Spinal cord (tissue), 10 donors: ENCODE results near the gene GTF2F2. TPM values are rescaled to one million over a fixed set of nuclear protein-coding genes. Genes with fewer than 3 reads are reported as not detected.

Experiments
- DNase-seq, 6 donors: peaks; one replicate each; pipeline versions ENCODE4 v3.0.0 to v3.0.0-alpha.2; 2013 to 2015; ENCODE audit warnings: low spot score in 6 of 6, low read depth in 4 of 6
- H3K27ac ChIP-seq: one replicate; pipeline ENCODE4 v1.5.1; 2013; ENCODE audit warnings: low read depth, low read length, control low read depth
- H3K27me3 ChIP-seq: one replicate; pipeline ENCODE4 v1.6.1; 2013; ENCODE audit warnings: low read length; ENCODE audit not compliant: control insufficient read depth, insufficient read depth
- H3K36me3 ChIP-seq: one replicate; pipeline ENCODE4 v1.6.1; 2013; ENCODE audit warnings: low read length; ENCODE audit not compliant: control insufficient read depth, insufficient read depth
- H3K4me1 ChIP-seq: one replicate; pipeline ENCODE4 v1.6.1; 2013; ENCODE audit warnings: low read length; ENCODE audit not compliant: control insufficient read depth, insufficient read depth
- H3K4me3 ChIP-seq: one replicate; pipeline ENCODE4 v1.5.1; 2013; ENCODE audit warnings: low read depth, low read length, control low read depth
- H3K9me3 ChIP-seq: one replicate; pipeline ENCODE4 v1.6.1; 2013; ENCODE audit warnings: low read length; ENCODE audit not compliant: control insufficient read depth, insufficient read depth
- WGBS: methylation state at CpG from one replicate; pipeline ENCODE4 v1.1.5; 2013; ENCODE audit warnings: missing lambda C conversion rate; ENCODE audit not compliant: insufficient coverage; 5-methylcytosine and 5-hydroxymethylcytosine counted together
- polyA plus RNA-seq, 2 donors: library from polyadenylated mRNA; unstranded; fragments of 120-200 nt; gene quantifications; one replicate each; pipeline ENCODE4 v1.2.1, GENCODE V29; 2013; ENCODE audit not compliant: insufficient read length in 2 of 2
- total RNA-seq, 2 donors: library from RNA; depleted of rRNA in 1 of 2; stranded (reverse); fragments of 120-200 nt in 1 of 2; fragments of >200 nt in 1 of 2; gene quantifications; one replicate each; pipeline versions ENCODE4 v1.2.3 to v1.2.4, GENCODE V29; 2013 to 2014
- donor health status: healthy.

The GTF2F2 gene
- total and polyA plus RNA-seq, 4 donors: 24.7 to 34.1 (median 28.7) TPM

DNA sequence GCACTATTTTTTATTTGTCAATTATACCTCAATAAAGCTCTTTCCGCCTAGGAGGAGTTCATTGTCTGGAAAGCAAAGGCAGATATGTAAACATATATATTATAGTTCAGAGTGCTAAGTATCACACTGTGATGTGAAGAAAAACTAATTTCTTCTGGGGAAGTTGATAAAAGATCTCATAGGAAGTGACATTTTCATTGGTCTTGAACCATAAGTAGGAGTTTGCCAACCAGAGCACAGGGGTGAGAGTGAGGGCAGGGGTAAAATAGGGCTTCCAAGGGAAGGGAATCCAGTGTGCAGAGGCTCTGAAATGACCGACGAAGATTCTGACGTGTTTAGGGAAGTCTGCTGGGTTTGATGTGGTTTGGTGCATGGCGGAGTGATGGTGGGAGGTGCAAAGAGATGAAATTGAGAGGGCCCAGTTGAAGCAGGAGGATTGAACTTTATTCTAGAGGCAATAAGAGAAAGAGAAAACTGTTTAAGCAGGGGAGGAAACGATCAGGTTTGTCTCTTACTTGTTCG, 780 bp upstream of the GTF2F2 start:
- 0% methylated on average over 6 of the region's 7 CpGs for WGBS
- Histone ChIP-seq H3K36me3 (peaks cover 3% of the 10 kb centered on the region), H3K4me3 (peak overlapping the region; percentile 84), H3K27me3 (no peaks in the 10 kb centered on the region), H3K27ac (peak overlapping the region; percentile 92), H3K9me3 (no peaks in the 10 kb centered on the region), H3K4me1 (no peaks in the 10 kb centered on the region)
- DNase-seq: peak in 1 of 6 donors; percentile 80

DNA sequence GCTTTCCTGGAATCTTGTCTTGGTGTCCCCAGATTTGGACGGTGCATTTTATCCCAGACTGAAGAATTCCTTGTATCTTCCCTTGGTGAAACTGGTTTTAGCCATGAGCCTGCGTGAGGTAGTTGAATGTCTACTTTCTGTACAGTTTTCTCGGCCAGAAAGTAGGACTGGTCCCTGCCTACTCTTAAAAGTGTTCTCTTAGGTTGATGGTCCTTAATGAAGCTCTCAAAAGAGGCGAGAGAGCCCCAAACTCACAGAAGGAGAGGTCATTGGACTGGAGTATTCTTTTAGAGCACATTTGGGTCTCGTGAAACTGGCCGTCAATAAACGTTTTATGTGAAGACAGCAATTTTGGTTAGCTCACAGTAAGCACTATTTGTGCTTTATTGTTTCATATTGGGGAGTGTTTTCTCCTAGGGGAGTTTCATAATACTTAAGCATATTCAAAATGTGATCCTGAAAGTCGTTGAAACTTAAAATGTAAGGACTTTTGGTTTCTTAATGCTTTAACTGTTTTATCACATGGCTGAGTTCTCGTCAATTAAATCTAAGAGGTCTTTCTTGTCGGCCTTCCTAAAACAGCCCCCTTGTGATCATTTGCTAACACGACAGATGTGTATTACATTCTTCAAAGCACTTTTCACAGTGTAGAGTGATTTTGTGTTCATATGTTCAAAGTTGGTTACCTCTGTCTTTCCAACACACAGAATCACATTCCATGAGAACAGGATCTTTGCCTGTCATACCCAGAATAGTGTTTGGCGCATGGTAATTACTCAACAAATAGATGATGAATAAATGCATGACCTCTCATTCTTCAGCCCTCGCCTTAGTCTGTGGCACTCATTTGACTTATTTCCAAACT, 889 bp downstream of the GTF2F2 start:
- H3K4me3 ChIP-seq: peak overlapping the region; percentile 84
- H3K9me3 ChIP-seq: no peaks in the 10 kb centered on the region
- H3K27ac ChIP-seq: peak overlapping the region; percentile 92
- no peaks in the 10 kb centered on the region for H3K4me1 ChIP-seq
- WGBS: 0% methylated on average over 4 of the region's 13 CpGs
- no peak for DNase-seq
- H3K36me3 ChIP-seq: peaks cover 3% of the 10 kb centered on the region
- H3K27me3 ChIP-seq: no peaks in the 10 kb centered on the region

GRCh38 chr13:45122941-45123340, 2.6 kb downstream of the GTF2F2 start:
- no peak overlapping the region for H3K27ac ChIP-seq
- H3K4me1 ChIP-seq: no peaks in the 10 kb centered on the region
- 94% methylated on average over 2 of the region's 6 CpGs for WGBS
- no peak overlapping the region for H3K4me3 ChIP-seq
- no peaks in the 10 kb centered on the region for H3K9me3 ChIP-seq
- no peak for DNase-seq
- H3K27me3 ChIP-seq: no peaks in the 10 kb centered on the region
- peaks cover 3% of the 10 kb centered on the region for H3K36me3 ChIP-seq

DNA sequence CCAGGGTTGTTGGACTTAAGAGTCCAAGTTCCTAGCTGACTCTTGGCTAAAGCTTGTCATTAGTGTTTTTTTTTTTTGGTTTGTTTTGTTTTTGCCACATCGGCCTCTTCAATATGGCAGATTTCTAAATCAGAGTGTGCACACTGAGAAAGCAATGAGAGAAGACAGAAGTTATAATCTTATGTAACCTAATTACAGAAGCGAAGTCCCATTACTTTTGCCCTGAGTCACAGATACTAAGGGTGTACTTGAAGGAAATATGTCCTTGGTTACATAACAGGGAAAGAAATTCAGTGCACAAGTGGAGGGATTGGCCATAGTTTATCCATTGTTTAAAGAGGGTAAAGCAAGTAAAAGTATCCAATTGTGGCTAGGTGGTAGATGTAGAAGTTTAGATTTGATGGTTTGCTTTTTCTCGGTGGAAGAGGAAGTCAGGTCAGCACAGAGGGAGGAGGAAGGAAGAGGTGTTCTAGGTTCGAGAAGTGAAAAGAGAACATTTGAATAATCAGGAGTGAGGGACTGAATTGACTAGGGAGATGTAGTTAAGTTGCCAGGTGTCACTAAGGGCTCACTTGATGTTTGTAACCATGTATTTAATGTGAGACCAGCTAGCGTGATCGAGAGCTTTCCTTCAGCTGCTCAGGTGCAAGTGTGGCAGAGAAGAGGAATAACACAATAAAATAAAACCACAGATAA, 12.2 kb downstream of the GTF2F2 start:
- Histone ChIP-seq H3K27ac (no peak overlapping the region), H3K4me1 (no peaks in the 10 kb centered on the region), H3K36me3 (no peaks in the 10 kb centered on the region), H3K27me3 (no peaks in the 10 kb centered on the region), H3K9me3 (peaks cover 2% of the 10 kb centered on the region), H3K4me3 (no peak overlapping the region)
- DNase-seq: no peak
- WGBS: 92% methylated on average over 2 of the region's 6 CpGs

DNA sequence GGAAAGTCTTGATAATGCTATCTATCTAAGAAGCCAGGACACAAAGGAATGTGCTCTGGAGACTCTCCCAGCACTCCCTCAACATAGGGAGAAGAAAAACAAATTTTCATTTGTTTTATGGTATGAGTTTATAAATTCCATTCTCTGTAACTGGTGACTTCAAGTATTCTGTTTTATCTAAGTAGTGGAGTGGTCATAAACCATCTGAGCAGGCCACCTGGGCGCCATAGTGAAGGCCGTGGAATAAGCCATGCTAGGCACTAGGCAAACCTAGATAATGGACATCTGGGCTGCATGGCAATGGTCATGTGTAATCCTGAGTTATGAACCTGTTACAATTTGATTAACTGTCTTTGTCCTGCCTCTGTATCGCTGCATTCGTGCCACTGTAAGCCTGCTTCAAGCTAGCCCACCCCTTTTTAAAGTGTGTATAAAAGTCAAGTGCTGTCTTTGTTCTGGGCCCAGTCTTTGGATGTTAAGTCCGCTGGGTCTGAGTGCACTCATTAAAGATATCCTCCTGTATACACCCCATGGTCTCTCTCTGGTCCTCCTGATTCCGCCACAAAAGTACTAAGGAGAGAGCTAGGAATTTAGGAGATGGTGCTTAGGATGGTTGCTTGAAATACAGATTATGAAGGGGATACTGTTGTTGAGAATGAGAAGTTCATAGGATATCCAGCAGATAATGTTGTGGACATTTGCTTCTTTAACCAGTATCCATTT, 13.2 kb downstream of the GTF2F2 start:
- H3K9me3 ChIP-seq: peaks cover 2% of the 10 kb centered on the region
- no peaks in the 10 kb centered on the region for H3K27me3 ChIP-seq
- peaks cover 4% of the 10 kb centered on the region for H3K36me3 ChIP-seq
- 95% methylated on average over 2 of the region's 6 CpGs for WGBS
- H3K4me3 ChIP-seq: no peak overlapping the region
- no peak overlapping the region for H3K27ac ChIP-seq
- H3K4me1 ChIP-seq: no peaks in the 10 kb centered on the region
- DNase-seq: no peak

DNA sequence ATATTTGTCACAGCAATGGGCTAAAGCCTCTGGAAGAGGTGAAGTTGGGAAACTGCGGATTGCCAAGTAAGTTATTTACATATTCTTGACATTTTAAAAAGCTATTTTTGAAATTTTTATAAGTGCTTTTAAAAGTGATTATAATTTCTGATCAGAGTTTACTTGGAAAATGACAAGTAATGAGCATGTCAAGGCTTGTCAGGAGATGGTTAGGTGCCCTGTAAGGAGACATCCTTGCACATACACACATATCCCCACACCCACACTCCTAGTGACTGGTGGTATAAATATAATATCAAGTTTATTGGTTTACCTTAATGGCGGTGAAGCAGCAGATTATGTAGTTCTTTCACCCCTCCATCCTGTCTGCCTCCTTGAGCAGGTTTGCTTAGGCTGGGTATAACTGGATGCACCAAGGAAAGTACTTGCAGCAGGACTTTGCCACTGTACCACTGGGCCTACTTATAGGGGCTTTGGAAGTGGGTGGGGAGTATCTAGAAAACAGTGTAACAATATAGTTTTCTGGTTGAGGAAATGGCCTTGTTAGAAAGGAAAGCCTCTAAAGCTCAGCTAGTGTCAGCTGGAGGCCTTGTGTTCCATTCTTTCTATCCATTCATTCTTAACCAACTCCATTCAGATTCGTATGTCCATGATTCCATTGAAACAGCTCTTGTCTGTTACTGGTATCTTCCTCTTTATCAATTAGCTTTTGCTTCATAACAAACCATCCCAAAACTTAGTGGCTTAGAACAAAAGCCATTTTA, 16.6 kb downstream of the GTF2F2 start:
- Histone ChIP-seq H3K9me3 (peaks cover 2% of the 10 kb centered on the region), H3K27ac (no peak overlapping the region), H3K27me3 (no peaks in the 10 kb centered on the region), H3K36me3 (peaks cover 6% of the 10 kb centered on the region), H3K4me1 (no peaks in the 10 kb centered on the region), H3K4me3 (no peak overlapping the region)
- WGBS: 57% methylated on average over 1 of the region's 3 CpGs
- DNase-seq: no peak

GRCh38 chr13:45137526-45137925, 17.2 kb downstream of the GTF2F2 start:
- H3K27me3 ChIP-seq: no peaks in the 10 kb centered on the region
- no peak for DNase-seq
- H3K4me3 ChIP-seq: no peak overlapping the region
- H3K9me3 ChIP-seq: no peaks in the 10 kb centered on the region
- no peak overlapping the region for H3K27ac ChIP-seq
- H3K36me3 ChIP-seq: peaks cover 6% of the 10 kb centered on the region
- WGBS: 100% methylated on average over 1 of the region's 2 CpGs
- peaks cover 4% of the 10 kb centered on the region for H3K4me1 ChIP-seq

- H3K27me3 ChIP-seq: no peaks in the 10 kb centered on the region
- H3K9me3 ChIP-seq: no peaks in the 10 kb centered on the region
- H3K36me3 ChIP-seq: peaks cover 6% of the 10 kb centered on the region
- 96% methylated on average over 5 of the region's 7 CpGs for WGBS
- H3K4me3 ChIP-seq: no peak overlapping the region
- peaks cover 4% of the 10 kb centered on the region for H3K4me1 ChIP-seq
- no peak for DNase-seq
- H3K27ac ChIP-seq: no peak overlapping the region
These were observed 18.0 kb downstream of the GTF2F2 start for GRCh38 chr13:45138282-45138681.

DNA sequence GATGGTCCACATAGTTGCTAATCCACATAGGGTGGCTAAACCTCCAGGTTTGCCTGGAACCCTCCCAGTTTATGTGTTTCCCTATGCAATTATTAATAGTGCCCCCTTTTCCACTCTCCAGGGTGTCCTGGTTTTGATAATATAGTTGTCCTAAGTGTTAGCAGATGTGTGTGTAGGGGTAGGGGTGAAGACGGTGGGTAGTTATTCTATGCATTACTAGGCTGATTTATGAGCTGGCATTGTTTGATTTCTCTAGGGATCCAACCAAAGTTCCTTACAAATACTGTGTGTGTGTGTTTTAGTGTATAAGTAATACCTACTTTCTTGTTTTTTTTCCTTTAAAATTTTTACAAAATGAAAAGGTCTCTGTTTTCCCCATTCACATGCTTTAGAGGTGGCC, 21.1 kb downstream of the GTF2F2 start:
- Histone ChIP-seq H3K36me3 (peaks cover 6% of the 10 kb centered on the region), H3K27ac (no peak overlapping the region), H3K4me3 (no peak overlapping the region), H3K9me3 (no peaks in the 10 kb centered on the region), H3K27me3 (no peaks in the 10 kb centered on the region), H3K4me1 (peaks cover 7% of the 10 kb centered on the region)
- WGBS: no CpG with 5 or more reads among the region's 1 CpG
- no peak for DNase-seq
